WTC11 (cell line): ENCODE results near the gene AHRR. TPM values are rescaled to one million over a fixed set of nuclear protein-coding genes. Genes with fewer than 3 reads are reported as not detected.

Experiments used
- ATAC-seq: fragments of 200-7000 bp; cut with Tn5 transposase; 2 replicates; pipeline ENCODE4 v1.10.0; 2021; ENCODE audit warnings: mild to moderate bottlenecking, moderate library complexity
- CTCF ChIA-PET: fragments of 300-600 bp; sonication (Branson Sonifier 250); formaldehyde crosslinking; loops from one replicate; lab custom pipeline; 2021; ENCODE audit warnings: antibody characterized with exemption; lab: Charles Lee
- POLR2A ChIA-PET: fragments of 350-600 bp; sonication (Branson Sonifier 250); formaldehyde crosslinking; loops from one replicate; lab custom pipeline; 2021; ENCODE audit warnings: antibody characterized with exemption; lab: Charles Lee
- DNase-seq: peaks from one replicate; pipeline ENCODE4 v3.0.0; 2021; ENCODE audit warnings: low spot score
- H3K27ac Mint-ChIP-seq: 2 replicates; pipeline ENCODE4 v1.8.0; 2021; ENCODE audit warnings: mixed read lengths
- H3K27me3 Mint-ChIP-seq: 2 replicates; pipeline ENCODE4 v1.8.0; 2021; ENCODE audit warnings: low read depth, mild to moderate bottlenecking, moderate library complexity, mixed read lengths
- H3K36me3 Mint-ChIP-seq: 2 replicates; pipeline ENCODE4 v1.8.0; 2021; ENCODE audit warnings: mixed read lengths
- H3K4me1 Mint-ChIP-seq: 2 replicates; pipeline ENCODE4 v1.8.0; 2022; ENCODE audit warnings: mixed read lengths
- H3K4me3 Mint-ChIP-seq: 2 replicates; pipeline ENCODE4 v1.8.0; 2021; ENCODE audit warnings: mild to moderate bottlenecking, moderate library complexity, mixed read lengths
- H3K9me3 Mint-ChIP-seq: 2 replicates; pipeline ENCODE4 v1.8.0; 2021; ENCODE audit warnings: mixed read lengths
- ESRRA ChIP-seq: sonication (generic); formaldehyde crosslinking; IDR thresholded peaks from 2 replicates; pipeline ENCODE4 v1.8.1; 2022; ENCODE audit warnings: mild to moderate bottlenecking, missing genetic modification reagents, borderline replicate concordance
- FOXK1 ChIP-seq: sonication (generic); formaldehyde crosslinking; IDR thresholded peaks from 2 replicates; pipeline ENCODE4 v1.8.0; 2022; ENCODE audit warnings: mild to moderate bottlenecking, moderate library complexity, missing genetic modification reagents
- FOXP1 ChIP-seq: sonication (generic); formaldehyde crosslinking; IDR thresholded peaks from 2 replicates; pipeline ENCODE4 v1.8.0; 2022; ENCODE audit warnings: missing genetic modification reagents, mild to moderate bottlenecking, moderate library complexity, borderline replicate concordance
- JUN ChIP-seq: sonication (generic); formaldehyde crosslinking; IDR thresholded peaks from 2 replicates; pipeline ENCODE4 v1.8.0; 2023; ENCODE audit warnings: mild to moderate bottlenecking, missing genetic modification reagents
- NFATC4 ChIP-seq: fragments of 250-450 bp; sonication (Bioruptor Pico); IDR thresholded peaks from 2 replicates; pipeline ENCODE4 v1.9.0; 2021; ENCODE audit warnings: mild to moderate bottlenecking
- OVOL2 ChIP-seq: fragments of 250-450 bp; sonication (Bioruptor Pico); IDR thresholded peaks from 2 replicates; pipeline ENCODE4 v1.9.0; 2021; ENCODE audit warnings: mild to moderate bottlenecking, borderline replicate concordance
- PRRX2 ChIP-seq: fragments of 250-450 bp; sonication (Bioruptor Pico); IDR thresholded peaks from 2 replicates; pipeline ENCODE4 v1.8.0; 2021; ENCODE audit warnings: mild to moderate bottlenecking
- RELA ChIP-seq: sonication (generic); formaldehyde crosslinking; IDR thresholded peaks from 2 replicates; pipeline ENCODE4 v1.8.1; 2022; ENCODE audit warnings: missing genetic modification reagents, mild to moderate bottlenecking, borderline replicate concordance
- SOX15 ChIP-seq: fragments of 250-450 bp; sonication (Bioruptor Pico); IDR thresholded peaks from 2 replicates; pipeline ENCODE4 v1.9.0; 2021; ENCODE audit warnings: mild to moderate bottlenecking
- TEAD1 ChIP-seq: sonication (generic); formaldehyde crosslinking; IDR thresholded peaks from 2 replicates; pipeline ENCODE4 v1.8.0; 2022; ENCODE audit warnings: mild to moderate bottlenecking, missing genetic modification reagents
- ZNF121 ChIP-seq: sonication (generic); formaldehyde crosslinking; IDR thresholded peaks from 2 replicates; pipeline ENCODE4 v1.8.0; 2023; ENCODE audit warnings: missing genetic modification reagents
- total RNA-seq: library from RNA; stranded (reverse); gene quantifications from 3 replicates; pipeline ENCODE4 v1.2.3, GENCODE V29; 2021
- TF ChIP-seq, protein P1 (sequence below): sonication (generic); formaldehyde crosslinking; IDR thresholded peaks from 2 replicates; pipeline ENCODE4 v1.8.1; 2023; ENCODE audit warnings: mild to moderate bottlenecking, missing genetic modification reagents, borderline replicate concordance
- TF ChIP-seq, protein P2 (sequence below): sonication (generic); formaldehyde crosslinking; conservative IDR thresholded peaks from 2 replicates; pipeline ENCODE4 v1.8.1; 2022; ENCODE audit warnings: mild to moderate bottlenecking, missing genetic modification reagents
- TF ChIP-seq, protein P3 (sequence below): fragments of 250-450 bp; sonication (Bioruptor Pico); IDR thresholded peaks from 2 replicates; pipeline ENCODE4 v2.1.2; 2022; ENCODE audit warnings: mild to moderate bottlenecking, moderate library complexity
- TF ChIP-seq, protein P4 (sequence below): sonication (generic); formaldehyde crosslinking; IDR thresholded peaks from 2 replicates; pipeline ENCODE4 v1.8.0; 2022; ENCODE audit warnings: missing genetic modification reagents
- TF ChIP-seq, protein P5 (sequence below): sonication (generic); formaldehyde crosslinking; IDR thresholded peaks from 2 replicates; pipeline ENCODE4 v1.8.1; 2023; ENCODE audit warnings: mild to moderate bottlenecking, missing genetic modification reagents
- TF ChIP-seq, protein P6 (sequence below): sonication (generic); formaldehyde crosslinking; IDR thresholded peaks from 2 replicates; pipeline ENCODE4 v1.8.1; 2022; ENCODE audit warnings: mild to moderate bottlenecking, missing genetic modification reagents, moderate library complexity, borderline replicate concordance
- TF ChIP-seq, protein P7 (sequence below): sonication (generic); formaldehyde crosslinking; IDR thresholded peaks from 2 replicates; pipeline ENCODE4 v1.8.1; 2023; ENCODE audit warnings: mild to moderate bottlenecking, missing genetic modification reagents, moderate library complexity

The AHRR gene
- total RNA-seq, 1 experiment from 2014 or later: 4.5 TPM

DNA sequence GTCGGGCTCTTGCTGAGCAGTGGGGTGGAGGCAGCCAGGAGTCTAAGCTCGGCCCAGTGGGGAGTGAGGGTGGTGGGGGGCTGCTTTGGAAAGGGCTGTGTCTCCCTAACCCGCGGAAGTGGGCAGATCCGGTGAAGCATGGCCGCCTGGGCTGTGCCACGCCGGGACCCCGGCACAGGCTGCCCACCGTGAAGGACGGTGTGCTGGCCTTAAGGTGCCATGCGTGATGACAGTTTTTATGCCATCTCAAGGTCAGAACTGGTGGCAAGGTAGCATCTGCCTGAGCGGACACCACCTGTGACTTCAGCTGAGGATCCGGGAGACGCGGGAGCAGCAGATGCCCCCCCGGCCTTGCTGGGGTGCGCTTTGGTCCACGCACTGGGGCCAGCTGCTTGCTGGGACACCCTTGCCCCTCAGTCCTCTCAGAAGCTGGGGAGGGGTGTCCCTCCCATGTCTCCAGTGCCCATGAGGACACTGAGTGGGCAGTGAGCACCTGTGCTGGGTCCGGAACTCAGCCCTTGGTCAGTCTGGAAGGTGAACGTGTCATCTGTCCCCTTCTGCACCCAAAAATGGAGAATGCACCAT is 53.9 kb downstream of the AHRR start:
- Mint-ChIP-seq H3K27ac (no peak overlapping the region), H3K36me3 (no peaks in the 10 kb centered on the region), H3K9me3 (no peaks in the 10 kb centered on the region), H3K27me3 (peaks cover 13% of the 10 kb centered on the region), H3K4me3 (no peak overlapping the region), H3K4me1 (peaks cover 2% of the 10 kb centered on the region; the same call in 1 of the 2 replicates)
- DNase-seq: peak; percentile 10
- no peak for TF ChIP-seq TEAD1
- no peak for TF ChIP-seq NFATC4 (CRISPR knock-in tag)
- no peak for TF ChIP-seq ESRRA
- TF ChIP-seq, protein P1, sequence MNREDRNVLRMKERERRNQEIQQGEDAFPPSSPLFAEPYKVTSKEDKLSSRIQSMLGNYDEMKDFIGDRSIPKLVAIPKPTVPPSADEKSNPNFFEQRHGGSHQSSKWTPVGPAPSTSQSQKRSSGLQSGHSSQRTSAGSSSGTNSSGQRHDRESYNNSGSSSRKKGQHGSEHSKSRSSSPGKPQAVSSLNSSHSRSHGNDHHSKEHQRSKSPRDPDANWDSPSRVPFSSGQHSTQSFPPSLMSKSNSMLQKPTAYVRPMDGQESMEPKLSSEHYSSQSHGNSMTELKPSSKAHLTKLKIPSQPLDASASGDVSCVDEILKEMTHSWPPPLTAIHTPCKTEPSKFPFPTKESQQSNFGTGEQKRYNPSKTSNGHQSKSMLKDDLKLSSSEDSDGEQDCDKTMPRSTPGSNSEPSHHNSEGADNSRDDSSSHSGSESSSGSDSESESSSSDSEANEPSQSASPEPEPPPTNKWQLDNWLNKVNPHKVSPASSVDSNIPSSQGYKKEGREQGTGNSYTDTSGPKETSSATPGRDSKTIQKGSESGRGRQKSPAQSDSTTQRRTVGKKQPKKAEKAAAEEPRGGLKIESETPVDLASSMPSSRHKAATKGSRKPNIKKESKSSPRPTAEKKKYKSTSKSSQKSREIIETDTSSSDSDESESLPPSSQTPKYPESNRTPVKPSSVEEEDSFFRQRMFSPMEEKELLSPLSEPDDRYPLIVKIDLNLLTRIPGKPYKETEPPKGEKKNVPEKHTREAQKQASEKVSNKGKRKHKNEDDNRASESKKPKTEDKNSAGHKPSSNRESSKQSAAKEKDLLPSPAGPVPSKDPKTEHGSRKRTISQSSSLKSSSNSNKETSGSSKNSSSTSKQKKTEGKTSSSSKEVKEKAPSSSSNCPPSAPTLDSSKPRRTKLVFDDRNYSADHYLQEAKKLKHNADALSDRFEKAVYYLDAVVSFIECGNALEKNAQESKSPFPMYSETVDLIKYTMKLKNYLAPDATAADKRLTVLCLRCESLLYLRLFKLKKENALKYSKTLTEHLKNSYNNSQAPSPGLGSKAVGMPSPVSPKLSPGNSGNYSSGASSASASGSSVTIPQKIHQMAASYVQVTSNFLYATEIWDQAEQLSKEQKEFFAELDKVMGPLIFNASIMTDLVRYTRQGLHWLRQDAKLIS (CRISPR knock-in tag): no peak
- TF ChIP-seq, protein P2, sequence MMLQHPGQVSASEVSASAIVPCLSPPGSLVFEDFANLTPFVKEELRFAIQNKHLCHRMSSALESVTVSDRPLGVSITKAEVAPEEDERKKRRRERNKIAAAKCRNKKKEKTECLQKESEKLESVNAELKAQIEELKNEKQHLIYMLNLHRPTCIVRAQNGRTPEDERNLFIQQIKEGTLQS (CRISPR knock-in tag): no peak
- no peak for TF ChIP-seq ZNF121 (CRISPR knock-in tag)
- TF ChIP-seq, protein P3, sequence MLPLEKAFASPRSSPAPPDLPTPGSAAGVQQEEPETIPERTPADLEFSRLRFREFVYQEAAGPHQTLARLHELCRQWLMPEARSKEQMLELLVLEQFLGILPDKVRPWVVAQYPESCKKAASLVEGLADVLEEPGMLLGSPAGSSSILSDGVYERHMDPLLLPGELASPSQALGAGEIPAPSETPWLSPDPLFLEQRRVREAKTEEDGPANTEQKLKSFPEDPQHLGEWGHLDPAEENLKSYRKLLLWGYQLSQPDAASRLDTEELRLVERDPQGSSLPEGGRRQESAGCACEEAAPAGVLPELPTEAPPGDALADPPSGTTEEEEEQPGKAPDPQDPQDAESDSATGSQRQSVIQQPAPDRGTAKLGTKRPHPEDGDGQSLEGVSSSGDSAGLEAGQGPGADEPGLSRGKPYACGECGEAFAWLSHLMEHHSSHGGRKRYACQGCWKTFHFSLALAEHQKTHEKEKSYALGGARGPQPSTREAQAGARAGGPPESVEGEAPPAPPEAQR: no peak
- no peak for TF ChIP-seq PRRX2 (CRISPR knock-in tag)
- TF ChIP-seq, protein P4, sequence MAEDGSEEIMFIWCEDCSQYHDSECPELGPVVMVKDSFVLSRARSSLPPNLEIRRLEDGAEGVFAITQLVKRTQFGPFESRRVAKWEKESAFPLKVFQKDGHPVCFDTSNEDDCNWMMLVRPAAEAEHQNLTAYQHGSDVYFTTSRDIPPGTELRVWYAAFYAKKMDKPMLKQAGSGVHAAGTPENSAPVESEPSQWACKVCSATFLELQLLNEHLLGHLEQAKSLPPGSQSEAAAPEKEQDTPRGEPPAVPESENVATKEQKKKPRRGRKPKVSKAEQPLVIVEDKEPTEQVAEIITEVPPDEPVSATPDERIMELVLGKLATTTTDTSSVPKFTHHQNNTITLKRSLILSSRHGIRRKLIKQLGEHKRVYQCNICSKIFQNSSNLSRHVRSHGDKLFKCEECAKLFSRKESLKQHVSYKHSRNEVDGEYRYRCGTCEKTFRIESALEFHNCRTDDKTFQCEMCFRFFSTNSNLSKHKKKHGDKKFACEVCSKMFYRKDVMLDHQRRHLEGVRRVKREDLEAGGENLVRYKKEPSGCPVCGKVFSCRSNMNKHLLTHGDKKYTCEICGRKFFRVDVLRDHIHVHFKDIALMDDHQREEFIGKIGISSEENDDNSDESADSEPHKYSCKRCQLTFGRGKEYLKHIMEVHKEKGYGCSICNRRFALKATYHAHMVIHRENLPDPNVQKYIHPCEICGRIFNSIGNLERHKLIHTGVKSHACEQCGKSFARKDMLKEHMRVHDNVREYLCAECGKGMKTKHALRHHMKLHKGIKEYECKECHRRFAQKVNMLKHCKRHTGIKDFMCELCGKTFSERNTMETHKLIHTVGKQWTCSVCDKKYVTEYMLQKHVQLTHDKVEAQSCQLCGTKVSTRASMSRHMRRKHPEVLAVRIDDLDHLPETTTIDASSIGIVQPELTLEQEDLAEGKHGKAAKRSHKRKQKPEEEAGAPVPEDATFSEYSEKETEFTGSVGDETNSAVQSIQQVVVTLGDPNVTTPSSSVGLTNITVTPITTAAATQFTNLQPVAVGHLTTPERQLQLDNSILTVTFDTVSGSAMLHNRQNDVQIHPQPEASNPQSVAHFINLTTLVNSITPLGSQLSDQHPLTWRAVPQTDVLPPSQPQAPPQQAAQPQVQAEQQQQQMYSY: no peak
- TF ChIP-seq, protein P5, sequence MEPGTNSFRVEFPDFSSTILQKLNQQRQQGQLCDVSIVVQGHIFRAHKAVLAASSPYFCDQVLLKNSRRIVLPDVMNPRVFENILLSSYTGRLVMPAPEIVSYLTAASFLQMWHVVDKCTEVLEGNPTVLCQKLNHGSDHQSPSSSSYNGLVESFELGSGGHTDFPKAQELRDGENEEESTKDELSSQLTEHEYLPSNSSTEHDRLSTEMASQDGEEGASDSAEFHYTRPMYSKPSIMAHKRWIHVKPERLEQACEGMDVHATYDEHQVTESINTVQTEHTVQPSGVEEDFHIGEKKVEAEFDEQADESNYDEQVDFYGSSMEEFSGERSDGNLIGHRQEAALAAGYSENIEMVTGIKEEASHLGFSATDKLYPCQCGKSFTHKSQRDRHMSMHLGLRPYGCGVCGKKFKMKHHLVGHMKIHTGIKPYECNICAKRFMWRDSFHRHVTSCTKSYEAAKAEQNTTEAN (CRISPR knock-in tag): no peak
- TF ChIP-seq, protein P6, sequence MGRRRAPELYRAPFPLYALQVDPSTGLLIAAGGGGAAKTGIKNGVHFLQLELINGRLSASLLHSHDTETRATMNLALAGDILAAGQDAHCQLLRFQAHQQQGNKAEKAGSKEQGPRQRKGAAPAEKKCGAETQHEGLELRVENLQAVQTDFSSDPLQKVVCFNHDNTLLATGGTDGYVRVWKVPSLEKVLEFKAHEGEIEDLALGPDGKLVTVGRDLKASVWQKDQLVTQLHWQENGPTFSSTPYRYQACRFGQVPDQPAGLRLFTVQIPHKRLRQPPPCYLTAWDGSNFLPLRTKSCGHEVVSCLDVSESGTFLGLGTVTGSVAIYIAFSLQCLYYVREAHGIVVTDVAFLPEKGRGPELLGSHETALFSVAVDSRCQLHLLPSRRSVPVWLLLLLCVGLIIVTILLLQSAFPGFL (CRISPR knock-in tag): no peak
- TF ChIP-seq OVOL2 (CRISPR knock-in tag): no peak
- TF ChIP-seq JUN (CRISPR knock-in tag): no peak
- no peak for TF ChIP-seq FOXP1 (CRISPR knock-in tag)
- TF ChIP-seq RELA (CRISPR knock-in tag): no peak
- TF ChIP-seq, protein P7, sequence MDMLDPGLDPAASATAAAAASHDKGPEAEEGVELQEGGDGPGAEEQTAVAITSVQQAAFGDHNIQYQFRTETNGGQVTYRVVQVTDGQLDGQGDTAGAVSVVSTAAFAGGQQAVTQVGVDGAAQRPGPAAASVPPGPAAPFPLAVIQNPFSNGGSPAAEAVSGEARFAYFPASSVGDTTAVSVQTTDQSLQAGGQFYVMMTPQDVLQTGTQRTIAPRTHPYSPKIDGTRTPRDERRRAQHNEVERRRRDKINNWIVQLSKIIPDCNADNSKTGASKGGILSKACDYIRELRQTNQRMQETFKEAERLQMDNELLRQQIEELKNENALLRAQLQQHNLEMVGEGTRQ (CRISPR knock-in tag): no peak
- TF ChIP-seq FOXK1 (CRISPR knock-in tag): no peak
- no peak for TF ChIP-seq SOX15 (CRISPR knock-in tag)
- POLR2A ChIA-PET: no interaction called here
- CTCF ChIA-PET: interaction anchor here (1.2 to 2.8 kb wide), 4 partner anchors 25 to 56 kb away, joined by 5 to 15 read pairs (median 6); no protein-coding TSS in a partner anchor
- no peak for ATAC-seq
